KOPT-K1 (cell line): ENCODE results near the gene TCP11L2.
"Not testable (repeated sequence)": the region's sequence is repeated elsewhere in the genome, so short reads cannot be mapped to it uniquely, and the experiment has no call there.

ENCODE experiments used
- H3K27ac ChIP-seq: fragments of 200-600 bp; sonication (generic); 2 replicates; pipeline ENCODE4 v1.5.1; 2016; ENCODE audit warnings: antibody characterized with exemption, mild to moderate bottlenecking, low read depth, low read length; ENCODE audit not compliant: poor library complexity, severe bottlenecking
- H3K36me3 ChIP-seq: fragments of 200-600 bp; sonication (generic); 2 replicates; pipeline ENCODE4 v1.5.1; 2017; ENCODE audit warnings: antibody characterized with exemption, mild to moderate bottlenecking, low read length, moderate library complexity; ENCODE audit not compliant: insufficient read depth
- H3K9me3 ChIP-seq: fragments of 200-600 bp; sonication (generic); 2 replicates; pipeline ENCODE4 v1.5.1; 2017; ENCODE audit warnings: antibody characterized with exemption, low read length, mild to moderate bottlenecking; ENCODE audit not compliant: insufficient read depth, poor library complexity, severe bottlenecking

TCP11L2 gene

DNA sequence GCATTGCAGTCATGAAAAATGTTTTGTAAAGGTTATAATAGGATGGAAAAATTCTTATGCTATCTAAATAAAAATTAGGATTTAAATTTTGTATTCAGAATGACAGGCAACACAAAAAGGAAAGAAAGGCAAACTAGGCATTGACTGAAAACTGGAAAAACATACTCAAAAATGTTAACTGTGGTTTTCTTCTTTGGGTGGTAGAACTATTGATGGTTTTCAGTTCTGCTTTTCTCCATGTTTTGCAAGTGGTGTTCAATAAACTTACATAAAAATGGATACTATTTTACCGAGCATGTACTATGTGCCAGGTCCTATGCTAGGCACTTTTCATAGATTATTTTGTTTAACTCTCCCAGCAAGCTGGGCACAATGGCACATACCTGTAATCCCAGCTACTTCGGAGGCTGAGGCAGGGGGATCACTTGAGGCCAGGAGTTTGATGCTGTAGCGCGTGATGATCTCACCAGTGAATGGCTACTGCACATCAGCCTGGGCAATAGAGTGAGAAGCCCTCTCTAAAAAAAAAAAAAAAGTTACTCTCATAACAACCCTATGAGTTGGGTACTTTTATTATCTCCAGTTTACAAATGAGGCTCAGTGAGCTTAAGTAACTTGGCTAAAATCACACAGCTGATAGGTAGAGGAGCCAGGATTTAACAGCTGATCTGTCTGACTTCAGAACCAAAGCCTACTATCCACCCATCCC is 26.3 kb upstream of the TCP11L2 start:
- H3K27ac ChIP-seq, result no peak overlapping the region
- no peaks in the 10 kb centered on the region for H3K36me3 ChIP-seq
- peaks cover 4% of the 10 kb centered on the region for H3K9me3 ChIP-seq

DNA sequence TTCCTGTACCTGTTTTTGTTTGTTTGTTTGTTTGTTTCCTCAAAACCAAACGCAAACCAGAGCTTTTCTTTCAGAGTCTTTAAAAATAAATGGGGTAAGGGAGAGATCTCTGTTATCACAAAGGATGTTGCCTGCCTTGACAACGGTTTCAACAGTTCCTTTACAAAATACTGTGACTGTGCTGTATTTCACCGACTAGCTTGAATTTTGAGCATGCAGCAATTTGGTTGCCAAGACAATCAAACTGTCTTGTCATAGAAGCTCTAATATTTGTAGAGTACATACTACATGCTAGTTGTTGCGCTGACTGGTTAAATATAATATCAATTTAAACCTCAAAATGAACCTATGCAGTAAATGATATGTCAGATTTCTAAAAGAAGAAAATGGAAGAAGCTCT is 22.4 kb upstream of the TCP11L2 start:
- H3K27ac ChIP-seq, result no peak overlapping the region
- H3K36me3 ChIP-seq, result no peaks in the 10 kb centered on the region
- H3K9me3 ChIP-seq, result peaks cover 26% of the 10 kb centered on the region

DNA sequence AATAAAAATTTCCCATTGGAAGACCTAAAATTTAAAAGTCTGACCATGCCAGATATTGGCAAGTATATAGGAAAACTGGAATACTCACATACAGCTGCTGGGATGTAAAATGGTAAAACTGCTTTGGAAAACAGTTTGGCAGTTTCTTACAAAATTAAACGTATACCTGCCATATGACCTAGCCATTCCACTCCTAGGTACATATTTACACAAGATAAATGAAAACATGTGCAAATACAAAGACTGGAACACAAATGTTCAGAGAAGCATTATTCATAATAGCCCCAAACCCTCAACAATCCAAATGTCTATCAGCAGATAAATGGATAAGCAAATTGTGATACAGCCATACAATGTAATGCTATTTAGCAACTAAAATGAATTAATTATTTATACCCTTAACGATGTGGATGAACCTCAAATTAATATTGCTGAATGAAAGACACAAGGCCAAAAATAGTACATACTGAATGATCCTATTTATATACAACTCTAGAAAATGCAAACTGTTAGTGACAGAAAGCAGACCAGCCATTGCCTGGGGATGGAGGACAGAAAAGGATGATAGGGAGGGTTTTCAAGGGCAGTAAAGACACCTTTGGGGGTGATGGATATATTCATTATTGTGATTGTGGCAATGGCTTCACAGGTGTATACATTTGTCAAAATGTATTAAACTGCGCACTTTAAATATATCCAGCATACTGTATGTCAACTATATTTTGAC is 21.3 kb upstream of the TCP11L2 start:
- H3K36me3 ChIP-seq, result no peaks in the 10 kb centered on the region
- no peak overlapping the region for H3K27ac ChIP-seq
- peaks cover 23% of the 10 kb centered on the region for H3K9me3 ChIP-seq

DNA sequence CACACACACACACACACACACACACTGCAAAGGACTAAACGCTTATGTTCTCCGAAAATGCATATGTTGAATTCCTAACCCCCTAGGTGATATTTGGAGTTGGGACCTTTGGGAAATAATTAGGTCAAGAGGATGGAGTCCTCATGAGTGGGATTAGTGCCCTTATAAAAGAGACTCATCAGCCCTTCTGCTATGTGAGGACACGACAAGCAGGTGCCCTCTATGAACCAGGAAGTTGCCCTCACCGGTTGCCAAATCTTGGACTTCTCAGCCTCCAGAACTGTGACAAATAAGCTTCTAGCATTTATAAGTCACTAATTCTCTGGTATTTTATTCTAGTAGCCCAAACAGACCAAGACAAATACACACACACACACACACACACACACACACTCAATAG is 20.7 kb upstream of the TCP11L2 start:
- H3K9me3 ChIP-seq, result peaks cover 23% of the 10 kb centered on the region
- H3K36me3 ChIP-seq, result no peaks in the 10 kb centered on the region
- no peak overlapping the region for H3K27ac ChIP-seq

DNA sequence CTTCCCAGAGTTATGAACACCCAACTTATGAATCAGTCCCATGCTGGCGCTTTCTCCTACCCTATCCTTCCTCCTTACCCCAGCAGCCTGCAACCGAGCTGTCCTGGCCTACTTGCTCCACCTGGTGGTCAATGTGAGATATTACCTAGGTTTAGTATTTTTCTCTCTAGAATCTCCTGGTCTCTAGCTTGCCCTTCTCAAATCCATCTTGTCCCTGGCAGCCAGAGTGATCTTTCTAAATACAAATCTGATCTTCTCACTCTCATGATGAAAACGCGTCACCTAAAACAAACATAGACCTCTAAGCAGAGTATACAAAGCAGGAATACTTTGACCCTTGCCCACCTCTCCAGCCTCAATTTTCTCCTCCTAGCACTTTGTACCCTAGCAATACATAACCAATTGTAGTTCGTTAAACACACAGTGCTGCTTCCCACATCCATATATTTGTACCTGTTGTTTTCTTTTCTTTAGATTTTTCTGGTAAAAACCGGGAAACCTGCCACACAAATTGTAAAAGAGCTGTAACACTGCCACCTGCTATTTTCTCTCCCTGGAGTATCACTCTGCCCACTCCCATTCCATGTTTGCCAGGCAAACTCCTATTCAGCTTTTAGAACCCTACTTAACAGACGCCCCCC is 20.0 kb upstream of the TCP11L2 start:
- Histone ChIP-seq H3K27ac (no peak overlapping the region), H3K36me3 (no peaks in the 10 kb centered on the region)

DNA sequence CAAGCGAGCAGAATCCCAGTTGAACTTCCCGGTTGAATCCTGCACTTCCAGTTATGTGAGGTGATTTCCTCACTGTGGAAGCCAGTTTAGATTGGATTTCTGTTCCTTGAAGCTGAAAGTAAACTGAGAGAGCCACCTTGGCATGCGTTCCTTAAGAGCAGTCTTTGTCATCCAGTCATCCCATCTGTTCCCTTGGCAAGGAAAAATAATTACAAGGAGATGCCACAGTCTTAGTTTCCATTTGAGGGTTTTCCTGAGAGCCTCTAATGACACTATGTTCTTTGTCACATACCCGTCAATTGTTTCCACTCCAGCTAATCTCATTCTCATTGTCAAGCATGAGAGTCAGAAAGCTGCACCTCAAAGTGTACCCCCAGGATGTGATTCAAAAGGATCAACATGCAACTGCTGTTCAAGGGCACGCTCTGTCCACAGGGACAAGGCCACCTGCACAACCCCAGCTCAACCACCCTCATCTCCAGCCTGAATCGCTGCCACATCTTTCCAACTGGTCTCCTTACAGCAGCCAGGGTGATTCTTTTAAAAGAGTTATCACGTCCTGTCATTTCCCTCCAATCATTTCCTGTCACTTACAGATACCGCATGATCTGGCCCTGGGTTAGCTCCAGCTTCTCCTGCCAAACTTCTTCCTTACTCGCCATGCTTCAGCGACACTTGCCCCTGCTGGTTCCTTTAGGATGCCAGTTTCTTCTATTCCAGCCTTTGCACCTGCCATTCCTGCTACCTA is 18.0 kb upstream of the TCP11L2 start:
- H3K36me3 ChIP-seq, result no peaks in the 10 kb centered on the region
- peaks cover 23% of the 10 kb centered on the region for H3K9me3 ChIP-seq
- H3K27ac ChIP-seq, result no peak overlapping the region

More for the DNA sequence above, 20.0 kb upstream of the TCP11L2 start:
- H3K9me3 ChIP-seq, result peaks cover 23% of the 10 kb centered on the region

DNA sequence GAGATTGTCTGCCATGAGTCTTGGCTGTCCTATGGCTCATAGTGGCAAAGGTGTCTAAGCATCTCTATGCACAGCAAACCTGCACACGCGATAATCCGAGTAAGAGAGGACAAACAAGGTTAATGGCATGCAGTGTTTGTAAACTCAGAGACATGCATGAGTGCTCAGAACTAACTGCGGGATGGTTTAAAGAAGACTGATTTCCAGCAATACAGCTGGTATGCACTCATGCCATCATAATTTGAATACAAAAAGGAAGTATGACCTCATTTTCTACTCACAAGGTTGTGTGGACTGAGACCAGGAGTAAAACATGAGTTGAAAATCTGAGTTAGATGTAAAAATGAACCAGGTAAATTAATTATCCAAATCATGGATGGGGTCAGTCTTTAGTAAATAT is 16.6 kb upstream of the TCP11L2 start:
- Histone ChIP-seq H3K9me3 (peaks cover 23% of the 10 kb centered on the region), H3K36me3 (no peaks in the 10 kb centered on the region), H3K27ac (no peak overlapping the region)

DNA sequence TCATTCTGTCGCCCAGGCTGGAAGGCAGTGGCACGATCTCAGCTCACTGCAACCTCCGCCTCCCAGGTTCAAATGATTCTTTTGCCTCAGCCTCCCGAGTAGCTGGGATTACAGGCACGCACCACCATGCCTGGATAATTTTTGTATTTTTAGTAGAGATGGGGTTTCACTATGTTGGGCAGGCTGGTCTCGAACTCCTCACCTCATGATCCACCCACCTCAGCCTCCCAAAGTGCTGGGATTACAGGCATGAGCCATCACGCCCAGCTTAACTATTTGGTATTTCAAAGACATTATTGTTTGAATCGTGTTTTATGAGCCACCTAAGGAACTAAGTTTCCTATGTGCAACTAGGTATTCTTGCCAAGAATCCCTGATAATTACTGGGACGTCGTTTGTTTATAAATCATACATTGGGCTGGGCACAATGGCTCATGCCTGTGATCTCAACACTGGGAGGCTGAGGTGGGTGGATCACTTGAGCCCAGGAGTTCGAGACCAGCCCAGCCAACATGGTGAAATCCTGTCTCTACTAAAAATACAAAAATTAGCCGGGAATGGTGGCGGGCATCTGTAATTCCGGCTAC is 15.9 kb upstream of the TCP11L2 start:
- H3K9me3 ChIP-seq, result peaks cover 17% of the 10 kb centered on the region
- H3K36me3 ChIP-seq, H3K27ac ChIP-seq: not testable (repeated sequence)

DNA sequence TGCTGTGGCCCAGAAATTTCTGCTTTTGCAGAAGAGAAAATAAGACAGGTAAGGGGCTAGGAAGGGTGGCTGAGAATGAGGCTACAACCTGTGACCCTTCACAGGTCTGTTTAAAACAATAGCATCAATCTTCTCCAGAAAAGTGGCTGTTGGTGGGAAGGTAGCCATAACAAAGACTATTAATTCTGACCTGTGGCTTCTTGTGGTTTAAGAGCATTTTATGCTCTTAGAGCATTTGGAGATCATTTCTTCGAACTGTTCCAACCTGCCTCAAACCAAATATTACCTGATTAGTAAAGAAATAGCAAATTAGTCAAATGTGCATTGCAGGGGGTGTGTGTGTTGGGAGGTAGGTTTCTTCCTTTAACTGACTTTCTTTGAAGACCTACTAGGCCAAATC is 15.2 kb upstream of the TCP11L2 start:
- Histone ChIP-seq H3K9me3 (peaks cover 10% of the 10 kb centered on the region), H3K36me3 (no peaks in the 10 kb centered on the region), H3K27ac (no peak overlapping the region)

DNA sequence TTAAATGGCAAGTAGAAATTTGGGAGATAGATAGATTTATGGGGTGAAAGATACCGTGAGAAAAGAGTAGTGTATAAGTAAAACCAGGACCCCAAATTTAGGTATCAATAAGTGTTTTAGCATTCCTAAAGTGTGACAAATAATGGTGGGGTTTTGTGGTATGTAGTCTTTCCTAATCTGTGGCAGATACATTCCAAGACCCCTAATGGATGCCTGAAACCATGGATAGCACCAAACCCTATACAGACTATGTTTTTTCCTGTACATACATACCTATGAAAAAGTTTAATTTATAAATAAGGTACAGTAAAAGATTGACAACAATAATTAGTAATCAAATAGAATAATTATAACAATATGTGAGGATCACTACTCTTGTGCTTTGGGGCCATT is 14.4 kb upstream of the TCP11L2 start:
- no peak overlapping the region for H3K27ac ChIP-seq
- H3K9me3 ChIP-seq, result peaks cover 3% of the 10 kb centered on the region
- no peaks in the 10 kb centered on the region for H3K36me3 ChIP-seq

DNA sequence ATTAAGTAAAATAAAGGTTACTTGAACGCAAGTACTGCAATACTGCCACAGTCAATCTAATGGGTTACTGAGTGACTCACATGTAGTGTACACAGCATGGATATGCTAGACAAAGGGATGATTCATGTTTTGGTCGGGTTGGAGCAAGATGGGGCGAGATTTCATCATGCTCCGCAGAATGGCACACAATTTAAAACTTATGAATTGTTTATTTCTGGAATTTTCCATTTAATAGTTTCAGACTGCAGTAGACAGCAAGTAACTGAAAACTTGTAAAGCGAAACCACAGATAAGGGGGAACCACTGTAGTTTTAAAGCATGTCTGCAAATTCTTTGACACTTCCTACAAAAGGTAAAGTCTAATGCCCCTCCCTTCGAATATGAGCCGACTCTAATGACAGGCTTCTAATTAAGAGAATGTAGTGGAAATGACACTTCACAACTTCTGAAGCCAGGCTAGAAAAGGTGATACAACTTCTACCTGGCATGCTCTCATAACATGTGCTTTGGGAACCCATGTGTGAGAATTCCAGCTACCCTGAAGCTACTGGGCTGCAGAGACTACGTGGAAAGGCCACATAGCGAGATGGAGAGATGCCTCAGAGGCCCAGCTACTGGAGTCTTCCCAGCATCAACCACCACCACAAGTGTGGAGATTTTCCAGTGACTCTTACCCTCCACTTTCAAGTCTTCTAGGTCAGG is 13.9 kb upstream of the TCP11L2 start:
- Histone ChIP-seq H3K36me3 (no peaks in the 10 kb centered on the region), H3K9me3 (no peaks in the 10 kb centered on the region), H3K27ac (no peak overlapping the region)

DNA sequence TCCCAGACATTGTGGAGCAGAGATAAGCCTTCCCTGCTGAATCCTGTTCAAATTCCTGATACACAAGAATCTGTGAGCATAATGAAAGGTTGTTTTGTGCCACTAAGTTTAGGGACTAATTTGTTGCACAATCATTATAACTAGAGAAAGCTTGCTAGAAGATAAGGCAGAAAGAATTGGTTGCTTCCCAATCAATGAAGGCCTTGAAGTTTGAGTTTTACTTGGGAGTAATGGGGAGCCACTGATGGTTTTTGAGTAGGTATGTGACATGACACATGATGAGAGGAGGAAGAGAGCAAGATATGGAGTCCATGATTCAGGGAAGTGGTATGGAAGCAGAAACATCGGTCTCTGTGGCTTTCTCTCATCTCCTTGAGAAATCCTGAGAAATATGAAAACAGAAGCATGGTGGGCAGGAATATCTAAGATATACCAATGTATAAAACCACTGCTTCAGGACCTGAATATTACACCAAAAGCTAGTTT is 13.3 kb upstream of the TCP11L2 start:
- Histone ChIP-seq H3K27ac (no peak overlapping the region), H3K36me3 (no peaks in the 10 kb centered on the region), H3K9me3 (no peaks in the 10 kb centered on the region)

DNA sequence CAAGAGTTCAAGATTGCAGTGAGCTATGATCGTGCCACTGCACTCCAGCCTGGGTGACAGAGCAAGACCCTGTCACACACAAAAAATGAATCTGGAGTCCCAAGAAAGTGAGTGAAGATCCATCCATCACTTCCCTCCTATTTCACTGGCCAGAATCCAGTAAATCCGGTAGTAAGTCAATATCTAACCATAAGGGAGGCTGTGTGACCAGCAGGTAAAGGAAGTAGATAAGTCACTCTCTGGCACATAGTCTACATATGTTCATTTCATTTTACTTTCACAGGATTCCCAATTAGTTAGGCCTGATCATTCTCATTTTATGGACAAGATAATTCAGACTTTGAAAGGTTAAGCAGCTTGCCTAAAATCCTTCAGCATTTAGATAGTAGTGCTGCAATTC is 11.9 kb upstream of the TCP11L2 start:
- Histone ChIP-seq H3K27ac (no peak overlapping the region), H3K9me3 (no peaks in the 10 kb centered on the region), H3K36me3 (no peaks in the 10 kb centered on the region)

DNA sequence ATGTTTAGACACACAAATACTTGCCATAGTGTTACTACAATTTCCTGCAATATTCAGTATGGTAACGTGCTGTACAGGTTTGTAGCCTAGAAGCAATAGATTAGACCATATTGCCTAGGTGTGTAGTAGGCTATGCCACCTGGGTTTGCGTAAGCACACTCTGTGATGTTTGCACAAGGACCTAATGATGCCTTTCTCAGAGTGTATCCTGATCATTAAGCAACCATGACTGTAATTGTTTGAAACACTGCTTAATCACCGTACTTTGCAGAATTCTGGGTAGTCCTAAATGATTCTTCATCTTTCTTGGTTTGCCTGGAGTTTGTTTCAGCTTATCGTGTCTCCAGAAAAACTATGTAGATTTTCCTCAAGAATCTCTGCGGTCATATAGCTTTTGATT is 11.2 kb upstream of the TCP11L2 start:
- no peaks in the 10 kb centered on the region for H3K9me3 ChIP-seq
- H3K36me3 ChIP-seq, result no peaks in the 10 kb centered on the region
- H3K27ac ChIP-seq, result no peak overlapping the region
